ENCODE results near the gene KIAA1671.
A peak's percentile ranks its signal among the peaks of the same experiment; 100 is the strongest.

DNA sequence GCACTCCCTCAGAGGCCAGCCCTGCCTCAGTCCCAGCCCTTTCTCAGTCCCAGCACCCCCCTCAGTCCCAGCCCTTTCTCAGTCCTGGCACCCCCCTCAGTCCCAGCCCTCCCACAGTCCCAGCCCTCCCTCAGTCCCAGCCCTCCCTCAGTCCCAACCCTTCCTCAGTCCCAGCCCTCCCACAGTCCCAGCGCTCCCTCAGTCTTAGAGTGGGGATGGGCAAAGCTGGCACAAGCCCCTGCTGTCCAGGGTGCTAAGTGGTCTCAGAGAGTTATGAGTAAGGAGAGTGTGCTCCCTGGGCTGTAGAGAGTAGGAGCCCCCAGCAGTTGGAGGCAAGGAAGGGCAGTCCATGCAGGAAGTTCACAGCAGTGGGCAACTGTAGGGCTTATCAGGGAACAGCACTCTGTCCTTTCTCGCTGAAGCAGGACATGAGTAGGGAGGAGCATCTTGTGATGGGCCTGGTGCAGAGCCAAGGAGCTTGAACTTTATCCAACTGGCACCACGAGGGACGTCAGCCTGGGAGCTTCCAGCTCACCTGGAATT is 195.7 kb downstream of the KIAA1671 start:
- TF ChIP-seq POLR2AphosphoS5 (IDR thresholded peaks at IDR 0.05) = peak; percentile 23 to 54
- TF ChIP-seq, protein P1, sequence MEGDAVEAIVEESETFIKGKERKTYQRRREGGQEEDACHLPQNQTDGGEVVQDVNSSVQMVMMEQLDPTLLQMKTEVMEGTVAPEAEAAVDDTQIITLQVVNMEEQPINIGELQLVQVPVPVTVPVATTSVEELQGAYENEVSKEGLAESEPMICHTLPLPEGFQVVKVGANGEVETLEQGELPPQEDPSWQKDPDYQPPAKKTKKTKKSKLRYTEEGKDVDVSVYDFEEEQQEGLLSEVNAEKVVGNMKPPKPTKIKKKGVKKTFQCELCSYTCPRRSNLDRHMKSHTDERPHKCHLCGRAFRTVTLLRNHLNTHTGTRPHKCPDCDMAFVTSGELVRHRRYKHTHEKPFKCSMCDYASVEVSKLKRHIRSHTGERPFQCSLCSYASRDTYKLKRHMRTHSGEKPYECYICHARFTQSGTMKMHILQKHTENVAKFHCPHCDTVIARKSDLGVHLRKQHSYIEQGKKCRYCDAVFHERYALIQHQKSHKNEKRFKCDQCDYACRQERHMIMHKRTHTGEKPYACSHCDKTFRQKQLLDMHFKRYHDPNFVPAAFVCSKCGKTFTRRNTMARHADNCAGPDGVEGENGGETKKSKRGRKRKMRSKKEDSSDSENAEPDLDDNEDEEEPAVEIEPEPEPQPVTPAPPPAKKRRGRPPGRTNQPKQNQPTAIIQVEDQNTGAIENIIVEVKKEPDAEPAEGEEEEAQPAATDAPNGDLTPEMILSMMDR (IDR thresholded peaks at IDR 0.05) = no peak

Measured in esophagus muscularis mucosa (tissue), 3 donors.